ENCODE results near the gene MRPS33. TPM values are rescaled to one million over a fixed set of nuclear protein-coding genes. Genes with fewer than 3 reads are reported as not detected.
"Not testable (repeated sequence)": the region's sequence is repeated elsewhere in the genome, so short reads cannot be mapped to it uniquely, and the experiment has no call there.

The MRPS33 gene
- total and polyA plus RNA-seq, 2 experiments from 2014 or later: 24.0 to 70.7 TPM

DNA sequence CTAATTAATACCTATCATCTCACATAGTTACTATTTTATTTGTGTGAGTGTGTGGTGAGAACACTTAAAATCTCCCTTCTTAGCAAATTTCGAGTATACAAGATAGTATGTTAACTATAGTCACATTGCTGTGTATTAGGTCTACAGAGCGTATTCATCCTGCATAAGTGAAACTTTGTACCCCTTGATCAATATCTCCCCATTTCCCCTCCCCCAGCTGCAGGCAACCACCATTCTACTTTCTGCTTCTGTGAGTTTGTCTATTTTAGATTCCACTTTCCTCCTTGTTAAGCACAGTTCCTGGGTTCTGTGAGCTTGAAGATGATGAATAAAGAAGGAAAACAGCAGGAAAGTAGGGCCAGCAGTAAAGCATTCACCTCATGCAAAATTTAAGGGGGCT, 42.4 kb downstream of the MRPS33 start:
- no peaks in the 10 kb centered on the region for H3K36me3 ChIP-seq (ENCODE audit: low read depth)
- TF ChIP-seq EZH2 (IDR thresholded peaks at IDR 0.05; ENCODE audit: insufficient read depth, poor library complexity, severe bottlenecking) (no peak), EZH2phosphoT487 (IDR thresholded peaks at IDR 0.05; ENCODE audit: insufficient read depth, low read depth) (no peak)
- H3K4me3 ChIP-seq: no peak overlapping the region
- H3K27ac ChIP-seq: no peak overlapping the region
- H3F3A ChIP-seq (ENCODE audit: insufficient read depth): no peaks in the 10 kb centered on the region
- no peaks in the 10 kb centered on the region for H3K27me3 ChIP-seq (replicated peaks; ENCODE audit: insufficient read depth)
- no peaks in the 10 kb centered on the region for H3K79me2 ChIP-seq (ENCODE audit: insufficient read depth)
- in situ Hi-C loops (cut with MboI): no loop called here
- no peak overlapping the region for H3K4me2 ChIP-seq (ENCODE audit: unreplicated experiment)
- WGBS, 2 experiments (ENCODE audit: low coverage in 1 of 2, low lambda C conversion rate in 2 of 2, missing lambda C conversion rate in 2 of 2): 42 to 48% methylated on average over 2 of the region's 2 CpGs
- DNase-seq: no peak
- H4K20me1 ChIP-seq (ENCODE audit: insufficient read depth): no peaks in the 10 kb centered on the region
- H3K9me3 ChIP-seq (ENCODE audit: low read depth): no peaks in the 10 kb centered on the region
- no peaks in the 10 kb centered on the region for H3K4me1 ChIP-seq (ENCODE audit: insufficient read depth)
- no peak overlapping the region for H3K9ac ChIP-seq
- H2AFZ ChIP-seq: no peak overlapping the region
- no peaks in the 10 kb centered on the region for H3K9me2 ChIP-seq (ENCODE audit: insufficient read depth)

DNA sequence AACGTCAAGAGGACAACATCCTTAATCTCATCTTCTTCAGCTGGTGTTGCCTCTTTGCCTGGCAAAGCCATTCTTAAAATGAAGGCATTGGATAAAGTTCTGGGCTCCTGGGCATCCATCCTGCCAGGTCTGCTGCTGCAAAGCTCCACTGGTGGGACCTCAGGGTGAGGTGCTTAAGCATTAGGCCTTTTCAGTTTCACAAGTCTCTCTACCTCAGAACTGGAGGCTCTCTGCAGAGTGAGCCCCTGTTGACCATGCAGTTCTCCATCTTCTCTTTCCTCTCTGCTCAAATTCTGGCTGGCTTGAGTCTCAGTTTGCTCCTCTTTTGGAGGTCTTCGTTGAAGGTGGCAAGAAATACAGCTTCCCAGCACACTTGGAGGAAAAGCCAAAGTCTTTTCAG, 47.3 kb downstream of the MRPS33 start:
- H3K4me3 ChIP-seq: no peak overlapping the region
- TF ChIP-seq EZH2phosphoT487 (IDR thresholded peaks at IDR 0.05; ENCODE audit: insufficient read depth, low read depth) (no peak), EZH2 (IDR thresholded peaks at IDR 0.05; ENCODE audit: insufficient read depth, poor library complexity, severe bottlenecking) (no peak)
- H3K4me1 ChIP-seq (ENCODE audit: insufficient read depth): no peaks in the 10 kb centered on the region

DNA sequence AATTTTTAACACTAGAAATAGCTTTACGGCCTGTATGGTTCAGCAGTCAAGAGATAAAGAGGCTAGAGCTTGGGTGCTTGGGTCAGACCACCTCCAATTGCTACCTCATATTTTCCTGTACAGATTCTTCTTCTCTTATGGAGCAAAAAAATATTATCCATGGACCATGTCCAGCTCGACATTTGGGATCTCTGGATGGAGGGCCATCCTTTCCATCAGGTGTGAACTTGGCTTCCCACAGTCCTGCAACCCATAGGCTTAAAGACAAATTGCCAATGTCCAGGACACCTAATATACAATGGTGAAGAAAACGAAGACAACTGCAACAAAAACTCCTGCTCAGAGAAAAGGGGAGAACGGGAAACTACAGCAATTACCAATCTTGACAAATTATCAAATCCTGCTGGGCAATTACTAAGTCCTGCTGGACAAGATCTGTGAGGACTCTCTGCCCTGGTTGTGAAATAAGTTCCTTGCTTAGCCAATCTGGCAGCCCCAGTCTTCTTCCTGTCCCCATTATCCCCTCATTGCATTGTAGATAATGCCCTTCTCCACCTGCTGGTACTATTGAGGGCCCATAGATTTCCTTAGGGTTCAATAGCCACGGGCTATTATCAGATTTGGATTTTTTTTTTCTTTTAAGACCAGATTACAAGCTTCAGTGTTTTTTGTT, 48.1 kb downstream of the MRPS33 start:
- H3K27ac ChIP-seq: no peak overlapping the region
- no peak overlapping the region for H3K4me3 ChIP-seq
- no peak overlapping the region for H3K4me2 ChIP-seq (ENCODE audit: unreplicated experiment)
- TF ChIP-seq EZH2 (IDR thresholded peaks at IDR 0.05; ENCODE audit: insufficient read depth, poor library complexity, severe bottlenecking) (no peak), EZH2phosphoT487 (IDR thresholded peaks at IDR 0.05; ENCODE audit: insufficient read depth, low read depth) (no peak)
- in situ Hi-C loops (cut with MboI): no loop called here
- WGBS, 2 experiments (ENCODE audit: low coverage in 1 of 2, low lambda C conversion rate in 2 of 2, missing lambda C conversion rate in 2 of 2): 12 to 14% methylated on average over 5 of the region's 5 CpGs
- H3K9ac ChIP-seq: no peak overlapping the region
- no peaks in the 10 kb centered on the region for H3K27me3 ChIP-seq (replicated peaks; ENCODE audit: insufficient read depth)
- H3K9me3 ChIP-seq (ENCODE audit: low read depth): no peaks in the 10 kb centered on the region
- no peaks in the 10 kb centered on the region for H3F3A ChIP-seq (ENCODE audit: insufficient read depth)
- H3K4me1 ChIP-seq (ENCODE audit: insufficient read depth): no peaks in the 10 kb centered on the region
- H2AFZ ChIP-seq: no peak overlapping the region
- no peaks in the 10 kb centered on the region for H3K79me2 ChIP-seq (ENCODE audit: insufficient read depth)
- no peaks in the 10 kb centered on the region for H3K9me2 ChIP-seq (ENCODE audit: insufficient read depth)
- no peaks in the 10 kb centered on the region for H4K20me1 ChIP-seq (ENCODE audit: insufficient read depth)
- H3K36me3 ChIP-seq (ENCODE audit: low read depth): no peaks in the 10 kb centered on the region
- no peak for DNase-seq

More for the DNA sequence above, 47.3 kb downstream of the MRPS33 start:
- no peak for DNase-seq
- in situ Hi-C loops (cut with MboI): no loop called here
- 4 to 9% methylated on average over 2 of the region's 2 CpGs for WGBS, 2 experiments (ENCODE audit: low coverage in 1 of 2, low lambda C conversion rate in 2 of 2, missing lambda C conversion rate in 2 of 2)
- Histone ChIP-seq H3K9me3 (ENCODE audit: low read depth) (no peaks in the 10 kb centered on the region), H3K27me3 (replicated peaks; ENCODE audit: insufficient read depth) (no peaks in the 10 kb centered on the region), H3K27ac (no peak overlapping the region), H3K36me3 (ENCODE audit: low read depth) (no peaks in the 10 kb centered on the region), H3K79me2 (ENCODE audit: insufficient read depth) (no peaks in the 10 kb centered on the region), H3K9me2 (ENCODE audit: insufficient read depth) (no peaks in the 10 kb centered on the region), H3K9ac (no peak overlapping the region), H4K20me1 (ENCODE audit: insufficient read depth) (no peaks in the 10 kb centered on the region), H3K4me2 (ENCODE audit: unreplicated experiment) (no peak overlapping the region), H2AFZ (no peak overlapping the region), H3F3A (ENCODE audit: insufficient read depth) (no peaks in the 10 kb centered on the region)

DNA sequence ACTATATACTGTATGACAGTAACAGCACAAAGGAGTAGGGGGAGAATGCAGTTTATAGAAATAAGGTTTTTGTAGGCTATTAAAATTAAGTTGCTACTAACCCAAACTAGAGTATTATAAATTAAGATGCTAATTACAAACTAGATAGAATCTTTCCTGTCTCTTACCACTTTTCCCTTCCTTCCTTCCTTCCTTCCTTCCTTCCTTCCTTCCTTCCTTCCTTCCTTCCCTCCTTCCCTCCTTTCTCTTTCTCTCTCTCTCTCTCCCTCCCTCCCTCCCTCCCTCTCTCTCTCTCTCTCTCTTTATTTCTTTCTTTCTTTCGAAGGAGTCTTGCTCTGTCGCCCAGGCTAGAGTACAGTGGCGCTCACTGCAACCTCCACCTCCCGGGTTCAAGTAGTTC, 53.6 kb downstream of the MRPS33 start:
- Histone ChIP-seq H2AFZ (no peak overlapping the region), H3K36me3 (ENCODE audit: low read depth) (no peaks in the 10 kb centered on the region)
- no peak for DNase-seq

DNA sequence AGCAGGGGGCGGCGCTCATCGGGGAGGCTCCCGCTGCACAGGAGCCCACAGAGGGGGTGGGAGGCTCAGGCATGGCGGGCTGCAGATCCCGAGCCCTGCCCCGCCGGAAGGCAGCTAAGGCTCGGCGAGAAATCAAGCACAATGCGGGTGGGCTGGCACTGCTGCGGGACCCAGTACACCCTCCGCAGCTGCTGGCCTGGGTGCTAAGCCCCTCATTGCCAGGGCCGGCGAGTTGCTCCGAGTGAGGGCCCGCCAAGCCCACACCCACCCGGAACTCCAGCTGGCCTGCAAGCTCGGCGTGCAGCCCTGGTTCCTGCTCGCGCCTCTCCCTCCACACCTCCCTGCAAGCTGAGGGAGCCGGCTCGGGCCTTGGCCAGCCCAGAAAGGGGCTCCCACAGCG, 57.8 kb downstream of the MRPS33 start:
- H3K9me3 ChIP-seq (ENCODE audit: low read depth); in situ Hi-C loops (cut with MboI); DNase-seq; H3K27ac ChIP-seq; H3K36me3 ChIP-seq (ENCODE audit: low read depth); H3K27me3 ChIP-seq (replicated peaks; ENCODE audit: insufficient read depth); H3K4me1 ChIP-seq (ENCODE audit: insufficient read depth); H3F3A ChIP-seq (ENCODE audit: insufficient read depth); H3K9ac ChIP-seq; H3K79me2 ChIP-seq (ENCODE audit: insufficient read depth); H3K4me3 ChIP-seq; H2AFZ ChIP-seq; H3K4me2 ChIP-seq (ENCODE audit: unreplicated experiment); H3K9me2 ChIP-seq (ENCODE audit: insufficient read depth); H4K20me1 ChIP-seq (ENCODE audit: insufficient read depth): not testable (repeated sequence)
- 74 to 86% methylated on average over 19 to 25 of the region's 25 CpGs for WGBS, 2 experiments (ENCODE audit: low coverage in 1 of 2, low lambda C conversion rate in 2 of 2, missing lambda C conversion rate in 2 of 2)

More for the DNA sequence above, 53.6 kb downstream of the MRPS33 start:
- Histone ChIP-seq H3K4me1 (ENCODE audit: insufficient read depth) (no peaks in the 10 kb centered on the region), H3K9me2 (ENCODE audit: insufficient read depth) (no peaks in the 10 kb centered on the region), H3K9me3 (ENCODE audit: low read depth) (no peaks in the 10 kb centered on the region), H4K20me1 (ENCODE audit: insufficient read depth) (no peaks in the 10 kb centered on the region), H3F3A (ENCODE audit: insufficient read depth) (no peaks in the 10 kb centered on the region), H3K79me2 (ENCODE audit: insufficient read depth) (no peaks in the 10 kb centered on the region), H3K4me2 (ENCODE audit: unreplicated experiment) (no peak overlapping the region), H3K27ac (no peak overlapping the region), H3K9ac (no peak overlapping the region), H3K27me3 (replicated peaks; ENCODE audit: insufficient read depth) (no peaks in the 10 kb centered on the region), H3K4me3 (no peak overlapping the region)
- in situ Hi-C loops (cut with MboI): no loop called here
- TF ChIP-seq EZH2phosphoT487 (IDR thresholded peaks at IDR 0.05; ENCODE audit: insufficient read depth, low read depth): no peak
- TF ChIP-seq EZH2 (IDR thresholded peaks at IDR 0.05; ENCODE audit: insufficient read depth, poor library complexity, severe bottlenecking): no peak
- 58 to 72% methylated on average over 4 of the region's 4 CpGs for WGBS, 2 experiments (ENCODE audit: low coverage in 1 of 2, low lambda C conversion rate in 2 of 2, missing lambda C conversion rate in 2 of 2)

Small RNA genes lying within 50 kb of the gene (small RNA-seq; reads per million reads assigned to genes)
- not detected for gene RNU4-74P (ENCODE audit: low read depth, low replicate concordance)

Other genes starting within 250 kb of the MRPS33 start
- gene BRAF, start 90.0 kb downstream of the MRPS33 start, total RNA-seq (2014; rRNA removed; shearing (Covaris generic)): 6.7 and 11.0 TPM in 2 replicates
- 5.6 and 5.8 TPM in 2 replicates for gene BRAF, start 90.0 kb downstream of the MRPS33 start, polyA plus RNA-seq (2016; fragmentation: Nextera tagmentation; extraction: Ambion mirVana)
- gene TMEM178B, start 59.1 kb upstream of the MRPS33 start, total RNA-seq (2014; rRNA removed; shearing (Covaris generic)): 0.22 and 0.25 TPM in 2 replicates
- gene TMEM178B, start 59.1 kb upstream of the MRPS33 start, polyA plus RNA-seq (2016; fragmentation: Nextera tagmentation; extraction: Ambion mirVana): 0.04 and 0.05 TPM in 2 replicates

All from GM23248 (cell line).